Skeletal muscle tissue (tissue), 4 donors: ENCODE measurements around the gene HIVEP2. TPM values are rescaled to one million over a fixed set of nuclear protein-coding genes. Genes with fewer than 3 reads are reported as not detected.

Experiments
- H3K27ac ChIP-seq: one replicate; pipeline ENCODE4 v1.7.0; 2013; ENCODE audit warnings: mild to moderate bottlenecking, low read depth, low read length, inconsistent platforms
- H3K27me3 ChIP-seq, 3 donors: one replicate each; pipeline ENCODE4 v1.7.0; 2013; ENCODE audit warnings: low read length in 3 of 3; ENCODE audit not compliant: control insufficient read depth in 3 of 3, insufficient read depth in 3 of 3
- H3K36me3 ChIP-seq, 3 donors: one replicate each; pipeline ENCODE4 v1.7.0; 2013; ENCODE audit warnings: low read length in 3 of 3; ENCODE audit not compliant: control insufficient read depth in 3 of 3, insufficient read depth in 3 of 3
- H3K4me1 ChIP-seq, 3 donors: one replicate each; pipeline ENCODE4 v1.7.0; 2013; ENCODE audit warnings: low read length in 3 of 3, mild to moderate bottlenecking in 3 of 3; ENCODE audit not compliant: control insufficient read depth in 3 of 3, insufficient read depth in 3 of 3
- H3K4me3 ChIP-seq, 3 donors: one replicate each; pipeline ENCODE4 v1.7.0; 2013; ENCODE audit warnings: low read length in 3 of 3
- H3K9ac ChIP-seq, 3 donors: one replicate each; pipeline ENCODE4 v1.7.0; 2013; ENCODE audit warnings: low read length in 3 of 3, mild to moderate bottlenecking in 3 of 3, moderate library complexity in 2 of 3, low read depth in 1 of 3
- H3K9me3 ChIP-seq, 3 donors: one replicate each; pipeline ENCODE4 v1.7.0; 2013; ENCODE audit warnings: low read length in 3 of 3; ENCODE audit not compliant: control insufficient read depth in 3 of 3
- total RNA-seq: library from RNA; depleted of rRNA; stranded (reverse); fragments of >200 nt; gene quantifications from one replicate; pipeline ENCODE4 v1.2.3, GENCODE V29; 2014
- donor health status: Osteomylitis.

The HIVEP2 gene
- total RNA-seq, 1 donor from 2014 or later, result 17.7 TPM

GRCh38 chr6:142937986-142938385 is 7.0 kb downstream of the HIVEP2 start:
- H3K9ac ChIP-seq, result peak overlapping the region in 1 of 3 donors; percentile 8

DNA sequence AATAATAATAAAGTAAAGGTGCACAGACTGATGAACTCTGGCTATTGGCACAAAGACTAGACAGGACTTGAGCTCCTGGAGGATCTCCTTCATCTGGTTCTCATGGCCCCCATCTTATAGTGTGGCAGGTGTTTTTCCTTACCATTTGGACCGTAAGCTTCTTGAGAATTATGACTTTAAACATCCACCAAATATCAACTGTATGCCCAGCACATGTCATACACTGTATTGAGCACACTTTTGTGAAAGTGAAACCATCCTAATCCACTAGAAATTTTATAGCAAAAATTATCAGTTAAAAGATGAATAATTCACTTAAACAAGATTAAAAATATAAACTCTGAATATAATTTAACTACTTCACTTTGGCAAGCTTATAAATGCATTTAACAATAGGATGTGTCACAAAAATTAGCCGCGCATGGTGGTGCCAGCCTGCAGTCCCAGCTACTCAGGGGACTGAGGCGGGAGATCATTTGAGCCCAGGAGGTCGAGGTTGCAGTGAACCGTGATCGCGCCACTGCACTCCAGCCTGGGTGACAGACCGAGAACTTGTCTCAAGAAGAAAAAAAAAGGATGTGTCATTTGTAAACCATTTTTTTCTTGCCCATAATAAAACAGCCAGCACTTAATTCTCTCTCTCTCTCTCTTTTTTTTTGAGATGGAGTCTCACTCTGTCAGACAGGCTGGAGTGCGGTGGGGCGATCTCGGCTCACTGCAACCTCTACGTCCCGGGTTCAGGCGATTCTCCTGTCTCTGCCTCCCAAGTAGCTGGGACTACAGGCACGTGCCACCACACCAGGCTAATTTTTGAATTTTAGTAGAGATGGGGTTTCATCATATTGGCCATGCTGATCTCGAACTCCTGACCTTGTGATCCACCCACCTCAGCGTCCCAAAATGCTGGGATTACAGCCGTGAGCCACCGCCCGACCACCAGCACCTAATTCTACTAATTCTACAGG is 9.1 kb downstream of the HIVEP2 start:
- Histone ChIP-seq H3K9me3 (no peaks in the 10 kb centered on the region), H3K9ac (no peak overlapping the region), H3K4me1 (peaks cover 16 to 19% (median 18%) of the 10 kb centered on the region in 3 donors), H3K27me3 (no peaks in the 10 kb centered on the region), H3K36me3 (no peaks in the 10 kb centered on the region), H3K27ac (no peak overlapping the region), H3K4me3 (no peak overlapping the region)

More at GRCh38 chr6:142937986-142938385, 7.0 kb downstream of the HIVEP2 start:
- Histone ChIP-seq H3K36me3 (no peaks in the 10 kb centered on the region), H3K4me3 (peak overlapping the region in 1 of 3 donors; percentile 6), H3K27ac (no peak overlapping the region), H3K27me3 (no peaks in the 10 kb centered on the region), H3K4me1 (peaks cover 24 to 31% (median 25%) of the 10 kb centered on the region in 3 donors), H3K9me3 (no peaks in the 10 kb centered on the region)

DNA sequence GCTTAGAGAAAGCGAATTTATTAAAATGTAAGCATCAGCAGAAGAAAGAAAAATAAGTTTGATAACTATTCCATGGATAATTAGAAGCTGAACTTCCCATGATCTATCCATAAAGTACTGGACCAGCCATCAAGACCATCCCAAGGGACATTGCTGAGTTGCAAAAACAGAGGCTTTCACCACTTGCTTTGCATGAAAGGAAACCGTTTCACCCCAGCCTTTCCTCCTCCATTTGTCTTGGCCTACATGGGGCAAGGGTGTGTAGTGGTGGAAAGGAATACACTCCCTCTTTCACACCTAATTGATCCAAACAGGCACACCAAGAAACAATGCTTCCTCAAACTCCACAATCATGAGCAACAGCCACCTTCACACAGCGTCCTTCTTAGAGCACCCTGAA is 10.4 kb downstream of the HIVEP2 start:
- Histone ChIP-seq H3K27me3 (no peaks in the 10 kb centered on the region), H3K9me3 (no peaks in the 10 kb centered on the region), H3K36me3 (no peaks in the 10 kb centered on the region), H3K27ac (no peak overlapping the region), H3K9ac (no peak overlapping the region), H3K4me1 (peaks cover 14 to 22% (median 15%) of the 10 kb centered on the region in 3 donors), H3K4me3 (no peak overlapping the region)

- H3K4me3 ChIP-seq, result no peak overlapping the region
- peaks cover 13 to 23% (median 14%) of the 10 kb centered on the region in 3 donors for H3K4me1 ChIP-seq
- H3K27me3 ChIP-seq, result no peaks in the 10 kb centered on the region
- H3K36me3 ChIP-seq, result no peaks in the 10 kb centered on the region
- no peaks in the 10 kb centered on the region for H3K9me3 ChIP-seq
- H3K27ac ChIP-seq, result no peak overlapping the region
- no peak overlapping the region for H3K9ac ChIP-seq
These were observed 10.9 kb downstream of the HIVEP2 start for GRCh38 chr6:142934106-142934505.

GRCh38 chr6:142933701-142934100 is 11.3 kb downstream of the HIVEP2 start:
- Histone ChIP-seq H3K9ac (no peak overlapping the region), H3K36me3 (no peaks in the 10 kb centered on the region), H3K27me3 (no peaks in the 10 kb centered on the region), H3K4me1 (peaks cover 14 to 23% (median 15%) of the 10 kb centered on the region in 3 donors), H3K27ac (no peak overlapping the region), H3K4me3 (no peak overlapping the region), H3K9me3 (no peaks in the 10 kb centered on the region)

DNA sequence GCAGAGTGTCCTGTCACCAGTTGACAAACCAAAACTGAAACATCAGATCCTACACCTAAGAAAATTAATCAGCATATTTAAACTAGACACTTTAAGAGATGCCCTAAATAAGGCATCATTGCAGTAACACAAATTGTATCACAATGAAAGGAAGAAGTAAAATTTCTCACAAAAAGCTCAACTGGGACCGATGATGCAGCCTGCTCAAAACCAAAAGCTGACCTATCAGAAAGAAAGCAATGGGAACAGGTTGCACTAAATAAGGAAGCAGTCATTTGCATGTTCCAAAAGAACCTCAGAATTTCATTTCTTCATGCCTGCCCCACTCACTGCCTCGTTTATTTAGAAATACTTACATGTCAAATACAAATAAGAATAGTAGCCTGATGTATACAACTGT is 12.1 kb downstream of the HIVEP2 start:
- peaks cover 18 to 23% (median 19%) of the 10 kb centered on the region in 3 donors for H3K4me1 ChIP-seq
- no peaks in the 10 kb centered on the region for H3K9me3 ChIP-seq
- no peaks in the 10 kb centered on the region for H3K36me3 ChIP-seq
- no peak overlapping the region for H3K9ac ChIP-seq
- no peak overlapping the region for H3K27ac ChIP-seq
- H3K4me3 ChIP-seq, result no peak overlapping the region
- no peaks in the 10 kb centered on the region for H3K27me3 ChIP-seq

- Histone ChIP-seq H3K4me1 (peaks cover 22 to 30% (median 23%) of the 10 kb centered on the region in 3 donors), H3K9me3 (no peaks in the 10 kb centered on the region), H3K9ac (no peak overlapping the region), H3K27me3 (no peaks in the 10 kb centered on the region), H3K4me3 (no peak overlapping the region), H3K27ac (no peak overlapping the region), H3K36me3 (no peaks in the 10 kb centered on the region)
These were observed 15.1 kb downstream of the HIVEP2 start for GRCh38 chr6:142929751-142930358.

DNA sequence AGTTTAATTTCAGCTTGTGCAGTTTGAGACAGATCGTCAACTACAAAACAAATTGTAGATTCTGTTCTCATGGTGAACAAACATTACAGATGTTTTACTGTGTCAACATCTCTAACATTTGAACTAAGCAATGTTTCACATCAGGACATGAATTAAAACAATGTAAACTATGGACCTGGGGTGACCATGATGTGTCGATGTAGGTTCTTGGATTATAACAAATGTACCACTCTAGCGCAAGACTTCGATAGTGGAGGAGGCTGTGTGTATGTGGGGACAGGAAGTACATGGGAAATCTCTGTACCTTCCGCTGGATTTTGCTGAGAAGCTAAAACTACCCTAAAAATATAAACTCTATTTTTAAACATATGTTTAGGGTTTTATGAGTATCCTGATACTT is 17.1 kb downstream of the HIVEP2 start:
- Histone ChIP-seq H3K9me3 (no peaks in the 10 kb centered on the region), H3K27ac (peak overlapping the region; percentile 94), H3K4me1 (peaks cover 12 to 24% (median 16%) of the 10 kb centered on the region in 3 donors), H3K4me3 (peak overlapping the region in 2 of 3 donors; percentile 42 to 87), H3K27me3 (no peaks in the 10 kb centered on the region), H3K36me3 (no peaks in the 10 kb centered on the region), H3K9ac (peak overlapping the region; percentile 5 to 85 (median 83))

DNA sequence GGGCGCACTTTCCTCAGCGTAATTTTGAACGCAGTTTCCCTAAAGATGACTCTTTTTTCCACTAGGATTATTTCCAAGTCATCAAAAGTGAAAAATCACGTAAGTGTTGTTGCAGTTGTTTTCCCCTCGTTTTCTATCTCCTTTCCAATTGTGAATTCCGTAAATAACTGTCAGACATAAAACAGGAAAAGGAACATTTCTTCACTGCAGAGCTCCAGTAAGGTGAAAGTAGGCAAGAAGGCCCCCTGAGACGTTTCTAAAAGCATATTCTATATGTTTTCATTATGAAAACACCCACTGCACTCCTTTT is 17.8 kb downstream of the HIVEP2 start:
- Histone ChIP-seq H3K9ac (peak overlapping the region; percentile 83 to 90 (median 85)), H3K27ac (peak overlapping the region; percentile 94), H3K36me3 (no peaks in the 10 kb centered on the region), H3K4me1 (peaks cover 10 to 24% (median 16%) of the 10 kb centered on the region in 3 donors), H3K27me3 (no peaks in the 10 kb centered on the region), H3K9me3 (no peaks in the 10 kb centered on the region), H3K4me3 (peak overlapping the region; percentile 80 to 87 (median 81))
